Peyer's patch (tissue), 4 donors: ENCODE results near the gene HINT2.

Experiments
- CTCF ChIP-seq, 6 experiments: fragments of 450-650 bp in 4 of 6; fragments of 200-600 bp in 2 of 6; sonication (generic) in 1 of 6; IDR thresholded peaks; one replicate each; pipeline ENCODE4 v1.5.1; 2017 to 2019; ENCODE audit warnings: antibody characterized with exemption in 6 of 6, mild to moderate bottlenecking in 3 of 6, moderate library complexity in 1 of 6
- POLR2A ChIP-seq, 2 donors: fragments of 450-650 bp; IDR thresholded peaks; one replicate each; pipeline ENCODE4 v1.5.1; 2017; ENCODE audit warnings: antibody characterized with exemption in 2 of 2, mild to moderate bottlenecking in 2 of 2, moderate library complexity in 2 of 2

DNA sequence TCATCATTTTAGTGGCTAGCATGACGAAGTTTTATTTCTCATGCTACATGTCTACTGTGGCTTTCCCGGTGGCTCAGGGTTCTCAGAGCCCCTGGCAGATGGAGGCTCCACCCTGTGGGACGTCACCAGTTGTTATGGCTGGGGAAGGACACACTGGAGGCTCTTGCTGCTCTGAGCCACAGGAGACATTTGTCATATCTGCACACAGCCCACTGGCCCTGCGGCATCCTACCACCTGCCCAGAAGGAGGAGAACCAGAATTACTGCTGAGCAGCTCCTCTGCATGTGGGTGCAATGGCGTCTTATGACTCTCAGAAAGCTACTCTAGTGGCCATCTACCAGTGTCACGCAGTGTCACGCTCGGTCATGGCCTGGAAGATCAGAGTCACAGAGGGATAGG lies 48.7 kb upstream of the HINT2 start:
- TF ChIP-seq CTCF (IDR thresholded peaks at IDR 0.05) (no peak), POLR2A (IDR thresholded peaks at IDR 0.05) (no peak)
